ENCODE measurements around the gene DBX1. TPM values are rescaled to one million over a fixed set of nuclear protein-coding genes. Genes with fewer than 3 reads are reported as not detected.

DBX1 gene
- total and polyA plus RNA-seq, 12 donors, result not detected

- intact Hi-C loops (cut with DNase I), result no loop called here
- H3K27me3 ChIP-seq, result peaks cover 56% of the 10 kb centered on the region
- DNase-seq, result no peak
Observed at GRCh38 chr11:20154381-20154780, 5.9 kb downstream of the DBX1 start.

GRCh38 chr11:20138707-20139106 lies 21.6 kb downstream of the DBX1 start:
- intact Hi-C loops (cut with DNase I), result loop anchor here in 1 of 2 donors (10.0 kb wide), 1 partner anchor 216 kb away; no protein-coding TSS in a partner anchor
- Histone ChIP-seq H3K27me3 (no peaks in the 10 kb centered on the region), H3K4me1 (replicated peaks in 1 of 2) (no peaks in the 10 kb centered on the region), H3K9me3 (replicated peaks in 1 of 3) (no peaks in the 10 kb centered on the region), H3K27ac (no peak overlapping the region), H3K36me3 (replicated peaks in 1 of 2) (no peaks in the 10 kb centered on the region), H3K4me3 (no peak overlapping the region)
- TF ChIP-seq CTCF (IDR thresholded peaks at IDR 0.05), result no peak
- no peak for TF ChIP-seq POLR2A (IDR thresholded peaks at IDR 0.05)
- no peak for DNase-seq
- 75 to 86% (median 76%) methylated on average over 4 of the region's 4 CpGs for WGBS, 4 donors

More at GRCh38 chr11:20154381-20154780, 5.9 kb downstream of the DBX1 start:
- Histone ChIP-seq H3K4me1 (replicated peaks in 1 of 2) (peaks cover 7% of the 10 kb centered on the region in 2 donors), H3K27ac (no peak overlapping the region), H3K9me3 (replicated peaks in 1 of 3) (no peaks in the 10 kb centered on the region), H3K4me3 (no peak overlapping the region), H3K36me3 (replicated peaks in 1 of 2) (no peaks in the 10 kb centered on the region)
- TF ChIP-seq CTCF (IDR thresholded peaks at IDR 0.05) (no peak), POLR2A (IDR thresholded peaks at IDR 0.05) (no peak)
- WGBS, 4 donors, result 89 to 100% (median 92%) methylated on average over 1 of the region's 1 CpG

- intact Hi-C loops (cut with DNase I), result loop anchor here in 1 of 2 donors (10.0 kb wide), 1 partner anchor 217 kb away; no protein-coding TSS in a partner anchor
- no peak overlapping the region for H3K4me3 ChIP-seq
- no peaks in the 10 kb centered on the region for H3K36me3 ChIP-seq (replicated peaks in 1 of 2)
- H3K4me1 ChIP-seq (replicated peaks in 1 of 2), result no peaks in the 10 kb centered on the region
- no peak for DNase-seq
- TF ChIP-seq POLR2A (IDR thresholded peaks at IDR 0.05), result no peak
- no peak for TF ChIP-seq CTCF (IDR thresholded peaks at IDR 0.05)
- H3K27me3 ChIP-seq, result no peaks in the 10 kb centered on the region
- no peak overlapping the region for H3K27ac ChIP-seq
- no peaks in the 10 kb centered on the region for H3K9me3 ChIP-seq (replicated peaks in 1 of 3)
Observed at GRCh38 chr11:20137637-20138036, 22.6 kb downstream of the DBX1 start.

GRCh38 chr11:20134991-20135736 lies 25.1 kb downstream of the DBX1 start:
- intact Hi-C loops (cut with DNase I), result loop anchor here in 1 of 2 donors (5.0 to 10.0 kb wide), 2 partner anchors 188 to 220 kb away; no protein-coding TSS in a partner anchor
- DNase-seq, result no peak

More at GRCh38 chr11:20134991-20135736, 25.1 kb downstream of the DBX1 start:
- TF ChIP-seq POLR2A (IDR thresholded peaks at IDR 0.05), result no peak
- no peak for TF ChIP-seq CTCF (IDR thresholded peaks at IDR 0.05)
- Histone ChIP-seq H3K27ac (no peak overlapping the region), H3K4me3 (no peak overlapping the region), H3K36me3 (replicated peaks in 1 of 2) (no peaks in the 10 kb centered on the region), H3K4me1 (replicated peaks in 1 of 2) (peaks cover 0 to 6% of the 10 kb centered on the region in 2 donors), H3K9me3 (replicated peaks in 1 of 3) (no peaks in the 10 kb centered on the region), H3K27me3 (no peaks in the 10 kb centered on the region)
- 74 to 93% (median 86%) methylated on average over 5 of the region's 5 CpGs for WGBS, 4 donors

All from adrenal gland (tissue), 12 donors.